Left renal pelvis (tissue), 4 donors: ENCODE measurements around the gene BNC2. TPM values are rescaled to one million over a fixed set of nuclear protein-coding genes. Genes with fewer than 3 reads are reported as not detected.

Experiments used
- DNase-seq, 4 donors: peaks; one replicate each; pipeline ENCODE4 v3.0.0-alpha.2; 2013; ENCODE audit warnings: low read depth in 4 of 4, low spot score in 3 of 4
- polyA plus RNA-seq, 4 donors: library from polyadenylated mRNA; unstranded; fragments of 120-200 nt; gene quantifications; one replicate each; pipeline ENCODE4 v1.2.1, GENCODE V29; 2013; ENCODE audit not compliant: insufficient read length in 4 of 4

Gene BNC2
- polyA plus RNA-seq, 4 donors = 8.2 to 47.7 (median 9.3) TPM

DNA sequence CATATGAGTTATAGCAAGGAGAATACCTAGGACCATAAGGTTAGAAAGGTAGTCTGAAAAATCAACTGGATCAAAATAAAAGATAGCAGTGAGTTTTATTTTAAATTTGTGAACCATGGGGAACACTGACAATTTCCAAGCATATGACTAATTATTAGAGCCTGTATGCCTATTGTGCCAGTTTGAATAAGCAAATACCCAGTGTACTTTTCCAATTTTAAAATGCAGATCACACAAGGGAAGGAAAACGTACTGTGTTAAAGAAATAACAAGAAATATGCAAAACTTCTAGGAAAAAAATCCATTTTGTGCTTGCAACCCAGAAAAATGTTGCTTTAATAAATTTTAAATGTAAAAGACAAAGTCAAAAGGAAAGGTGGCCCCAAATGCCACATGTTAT, 257.4 kb downstream of the BNC2 start:
- DNase-seq = no peak

DNA sequence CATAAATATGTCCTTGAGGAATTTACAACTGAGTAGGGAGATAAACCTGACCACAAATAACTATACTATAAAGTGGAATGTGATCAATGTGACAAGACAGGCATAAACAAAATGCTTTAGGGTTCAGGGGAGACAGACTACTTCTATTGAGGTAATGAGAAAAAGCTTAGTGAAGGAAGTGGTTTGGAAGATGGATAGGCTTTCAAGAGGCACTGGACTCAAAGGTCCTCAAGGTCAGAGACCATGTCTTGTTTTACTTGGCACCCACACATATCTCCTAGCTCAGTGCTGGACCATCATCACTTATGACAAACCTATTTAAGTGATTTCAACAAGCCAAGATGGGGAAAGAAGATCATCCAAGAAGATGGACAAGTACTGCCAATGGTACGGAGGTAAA, 257.8 kb downstream of the BNC2 start:
- DNase-seq = no peak

DNA sequence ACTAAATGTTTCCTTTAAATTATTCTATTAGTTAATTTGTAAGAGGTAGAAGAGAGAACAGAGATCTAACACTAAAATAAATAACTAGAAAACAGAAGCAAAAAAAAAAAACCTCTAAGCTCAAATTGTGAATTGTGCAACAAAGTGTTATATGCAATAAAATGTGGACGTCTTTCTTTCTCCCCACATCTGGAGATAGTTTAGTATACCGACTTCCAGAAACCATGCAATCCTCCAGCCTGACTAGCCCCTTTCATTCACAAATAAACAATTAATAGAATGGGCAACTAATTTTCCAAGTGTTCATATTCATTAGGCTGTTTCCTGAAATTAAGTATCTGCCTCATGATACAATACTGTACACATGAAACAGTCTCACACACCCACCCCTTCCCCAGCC, 258.5 kb downstream of the BNC2 start:
- DNase-seq = no peak

DNA sequence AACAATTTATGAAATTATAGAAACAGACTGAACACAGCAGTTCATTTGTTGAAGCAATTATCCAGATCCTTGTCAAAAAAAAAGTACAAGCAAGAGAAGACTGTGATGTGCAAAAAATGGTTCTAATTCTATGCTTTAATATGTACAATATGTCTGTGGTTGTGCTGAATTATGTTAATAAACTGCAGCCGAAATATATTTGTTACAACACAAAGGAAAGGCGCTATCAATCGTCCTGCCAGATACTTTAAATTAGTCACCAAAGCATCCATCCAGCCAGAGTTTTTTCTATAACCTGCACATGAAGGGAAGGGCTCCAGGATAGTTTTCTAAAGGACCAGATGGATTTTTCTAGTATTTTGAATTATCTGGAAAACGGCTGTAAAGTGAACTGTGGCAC, 259.5 kb downstream of the BNC2 start:
- DNase-seq = no peak

DNA sequence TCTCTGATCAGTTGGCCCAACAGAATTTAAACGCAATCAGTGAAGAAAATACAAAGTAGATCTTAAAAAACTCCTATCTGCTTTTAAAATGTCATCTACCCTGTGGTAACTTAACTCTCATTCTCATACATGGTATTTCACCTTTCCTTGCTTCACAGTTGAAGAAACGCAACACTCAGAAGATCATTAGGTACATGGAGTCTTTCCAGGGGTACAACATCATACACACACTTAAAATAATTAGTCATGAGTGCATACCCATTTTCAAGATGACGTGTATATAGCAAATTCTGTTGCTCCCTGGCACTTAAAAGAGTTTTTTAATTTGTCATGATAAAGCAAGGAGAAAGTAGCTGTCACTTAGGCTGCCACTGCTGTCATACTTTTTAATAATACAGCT, 259.9 kb downstream of the BNC2 start:
- DNase-seq = no peak

DNA sequence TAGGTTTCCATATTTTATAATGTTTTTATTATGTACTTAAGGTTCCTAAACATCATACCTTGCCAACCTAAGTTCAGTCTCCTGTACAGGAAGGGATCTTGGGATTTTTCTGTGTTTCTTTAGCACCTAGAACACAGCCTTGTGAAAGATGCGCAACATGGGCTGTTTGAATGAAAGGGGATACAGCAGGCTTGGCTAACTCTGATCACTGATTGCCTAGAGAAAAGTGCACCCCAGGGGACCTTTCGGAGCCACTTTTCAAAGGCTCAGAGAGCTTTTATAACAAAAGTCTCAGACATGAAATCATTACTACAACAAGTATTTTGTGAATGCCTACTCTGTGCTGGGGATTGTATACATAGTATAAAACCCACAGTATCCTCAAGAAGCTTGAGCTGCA, 261.6 kb downstream of the BNC2 start:
- DNase-seq = no peak

DNA sequence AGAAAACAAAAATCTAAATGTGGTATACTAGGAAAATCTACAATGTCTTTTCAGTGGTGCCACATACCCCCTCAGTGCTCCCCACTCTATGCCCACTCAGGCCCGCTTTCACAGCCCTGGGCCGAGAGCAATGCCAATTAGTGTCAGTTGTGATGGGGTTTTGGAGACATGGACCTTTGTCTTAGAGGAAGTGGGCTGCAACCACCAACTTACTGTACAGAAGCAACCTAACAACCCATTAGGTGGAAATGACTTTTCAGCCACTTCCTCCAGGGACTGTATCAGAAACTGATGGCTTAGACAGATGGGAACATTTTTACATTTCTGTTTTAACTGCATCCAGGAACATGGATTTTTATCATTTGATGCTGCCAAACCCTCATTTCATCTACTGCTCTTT, 268.0 kb downstream of the BNC2 start:
- no peak for DNase-seq

DNA sequence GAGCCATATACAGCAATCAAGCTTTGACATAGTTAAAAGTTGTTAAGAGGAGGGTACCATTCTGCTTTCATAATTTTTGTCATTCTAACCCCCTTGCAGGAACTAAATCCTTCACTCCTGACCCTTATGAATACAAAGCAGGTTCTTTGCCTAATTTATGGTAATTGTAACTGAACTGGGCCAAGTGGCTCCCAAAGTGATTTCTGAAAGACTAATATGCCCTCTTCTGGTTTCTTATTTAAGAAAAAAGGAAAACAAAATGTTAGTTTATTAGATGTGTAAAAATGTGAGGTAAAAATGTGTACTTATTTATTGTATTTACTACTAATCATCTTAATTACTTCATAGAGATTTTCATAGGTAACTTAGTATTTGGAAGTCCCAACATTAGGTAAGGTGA, 268.5 kb downstream of the BNC2 start:
- DNase-seq = no peak

DNA sequence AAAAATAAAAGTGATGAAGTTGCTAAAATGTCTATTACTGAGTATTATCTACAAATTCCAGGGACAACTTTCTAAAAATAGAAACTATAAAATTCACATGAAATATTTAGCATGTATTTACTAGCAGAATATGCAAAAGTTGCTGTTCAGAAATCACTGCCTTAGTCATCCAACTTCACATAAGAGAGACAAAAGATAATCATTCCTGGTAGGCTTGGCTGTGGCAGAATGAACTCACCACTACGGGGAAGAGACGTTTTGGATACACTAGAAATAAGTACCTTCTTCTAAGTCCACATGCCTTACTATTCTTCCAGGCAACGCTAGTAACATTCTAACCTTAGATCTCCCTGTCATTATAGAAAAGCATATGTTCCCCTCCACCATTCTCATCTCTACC, 272.2 kb downstream of the BNC2 start:
- no peak for DNase-seq

DNA sequence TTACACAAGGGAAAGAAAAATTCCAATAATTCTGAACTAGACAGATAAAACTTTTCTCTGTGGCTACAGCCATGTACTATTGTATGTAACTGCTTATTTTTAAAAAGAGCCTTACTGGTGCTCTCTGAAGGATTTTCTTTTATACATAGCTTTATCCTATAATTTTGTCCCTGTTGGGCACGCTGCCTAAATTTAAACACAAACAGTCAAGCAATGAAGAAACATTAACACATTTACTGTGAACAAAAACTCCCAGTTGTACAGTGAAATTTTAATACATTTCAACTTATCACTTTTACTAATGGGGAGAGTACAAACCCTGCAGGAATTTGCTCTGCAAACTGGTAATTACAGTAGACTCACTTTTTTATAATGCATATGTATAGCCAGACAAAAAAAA, 273.3 kb downstream of the BNC2 start:
- DNase-seq = no peak

DNA sequence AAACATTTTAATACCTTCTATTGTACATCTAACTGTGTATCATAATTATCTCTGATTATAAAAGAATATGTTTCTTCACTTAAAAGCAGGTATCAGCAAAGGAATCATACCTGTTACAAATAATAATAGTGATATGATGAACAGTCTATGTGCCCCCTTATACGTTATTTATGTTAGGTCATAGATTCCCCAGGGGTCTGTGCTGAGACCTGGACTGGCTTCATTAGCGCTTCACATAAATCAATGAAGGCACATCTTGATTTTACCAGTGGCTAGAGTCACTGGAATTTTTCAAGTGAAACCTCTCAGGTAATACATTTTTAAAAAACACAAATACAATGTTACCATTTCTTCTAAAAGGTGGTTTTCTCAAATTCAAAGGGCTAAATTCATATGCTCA, 275.2 kb downstream of the BNC2 start:
- no peak for DNase-seq

DNA sequence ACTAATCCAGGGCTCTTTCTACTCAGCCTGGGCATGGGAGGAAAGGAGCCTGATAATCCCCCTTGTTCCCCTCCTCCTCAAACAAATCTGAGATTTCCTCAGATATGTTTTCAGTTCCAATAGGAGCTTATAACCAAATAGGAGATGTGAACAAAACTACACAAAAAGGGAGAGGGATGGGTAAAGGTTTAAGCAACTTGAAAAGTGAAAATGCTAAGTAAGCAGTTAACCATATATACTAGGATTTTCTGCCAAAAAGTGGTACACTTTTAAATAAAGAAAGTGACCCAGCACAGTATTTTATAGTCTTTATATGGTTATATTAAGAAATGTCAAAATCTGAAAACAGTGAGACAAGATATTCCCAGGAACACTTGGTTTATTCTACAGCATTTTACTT, 275.7 kb downstream of the BNC2 start:
- no peak for DNase-seq

DNA sequence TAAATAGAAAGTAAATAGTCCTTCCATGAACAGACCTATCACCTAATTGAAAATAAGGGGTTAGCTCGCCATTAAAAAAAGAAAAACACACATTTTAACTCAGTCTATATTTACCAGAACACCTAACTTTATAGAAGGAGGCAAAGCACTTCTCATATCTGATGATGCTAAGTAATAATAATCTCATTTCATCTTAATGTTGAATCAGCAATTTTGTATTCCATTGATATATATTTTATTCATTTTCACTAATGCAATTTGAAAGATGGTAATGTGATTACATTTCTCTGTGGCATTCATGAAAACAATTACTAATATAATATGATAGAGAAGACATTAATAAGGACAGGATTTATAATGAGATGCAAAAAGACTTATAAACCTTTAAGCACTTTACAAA, 276.7 kb downstream of the BNC2 start:
- no peak for DNase-seq

DNA sequence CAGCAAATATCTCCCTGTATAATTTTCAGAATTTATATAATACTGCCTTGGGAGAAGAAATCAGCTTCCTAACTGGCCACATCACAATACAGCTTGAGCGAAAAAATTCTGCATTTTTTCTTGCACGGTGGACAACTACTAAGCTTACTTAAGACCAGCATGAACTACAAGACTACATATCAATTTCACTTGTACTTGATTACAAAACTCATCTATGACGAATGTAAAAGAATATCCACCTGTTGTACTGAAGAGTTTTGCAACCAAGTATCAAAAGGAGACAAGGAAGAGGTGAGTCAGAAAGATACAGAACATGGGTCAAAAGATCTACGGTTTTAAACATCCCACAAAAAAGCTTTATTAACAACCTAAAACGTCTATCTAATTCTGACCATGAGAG, 279.4 kb downstream of the BNC2 start:
- no peak for DNase-seq

DNA sequence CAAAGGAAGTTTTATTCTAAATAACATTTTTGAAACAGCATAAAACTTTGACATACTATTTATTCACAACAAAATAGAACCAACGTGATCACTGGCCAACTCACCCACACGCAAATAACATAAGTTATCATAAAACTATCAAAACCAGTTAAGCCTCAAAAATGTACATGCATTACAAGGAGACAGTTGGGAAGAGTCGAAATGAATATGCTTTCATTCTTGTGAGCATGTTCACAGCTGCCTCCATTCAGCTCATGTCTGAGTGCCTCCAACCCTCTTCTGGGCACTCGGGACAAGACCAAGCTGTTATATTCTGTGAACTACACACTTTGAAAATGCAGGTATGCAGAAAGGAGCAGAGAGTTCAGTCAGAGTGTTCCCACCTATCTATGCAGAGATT, 284.9 kb downstream of the BNC2 start:
- DNase-seq = no peak

DNA sequence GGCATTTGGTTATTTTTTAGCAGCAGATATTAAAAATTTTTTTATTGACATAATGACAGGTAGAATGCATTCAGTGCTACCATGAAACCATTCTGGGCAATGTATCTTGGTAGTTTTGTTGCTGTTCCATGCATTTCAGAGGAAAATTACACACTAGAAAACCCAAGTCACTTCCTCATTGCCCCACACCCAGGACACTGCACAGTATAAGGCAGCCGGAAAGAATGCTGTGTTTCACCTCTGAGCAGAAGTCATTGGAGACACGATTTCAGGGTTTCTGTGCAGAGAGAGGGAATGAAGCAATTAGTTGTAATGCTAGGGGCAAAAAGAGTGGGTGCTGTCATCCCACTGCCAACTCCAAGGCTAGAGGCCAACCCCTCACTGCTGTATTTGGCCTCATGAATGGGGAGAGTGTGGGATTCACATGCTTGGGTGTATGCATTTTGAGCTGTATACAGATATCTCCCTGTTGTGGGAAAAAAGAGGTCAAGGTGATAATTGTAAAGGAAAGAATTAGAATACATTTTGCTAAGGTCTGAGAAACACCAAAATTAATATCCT, 290.5 kb downstream of the BNC2 start:
- DNase-seq = no peak

DNA sequence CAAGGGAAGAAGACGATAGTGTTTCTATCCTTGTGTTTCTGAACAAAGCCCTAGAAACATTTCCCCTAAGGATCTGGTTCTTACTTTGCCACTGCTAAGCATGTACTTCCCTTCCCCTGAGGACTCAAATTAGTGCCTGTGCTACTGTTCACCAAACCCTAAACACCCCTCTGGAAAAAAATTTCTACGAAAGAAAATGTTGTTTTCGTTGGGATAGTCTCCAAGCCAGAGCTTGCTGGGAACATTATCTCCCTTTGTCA, 294.6 kb downstream of the BNC2 start:
- DNase-seq = no peak

DNA sequence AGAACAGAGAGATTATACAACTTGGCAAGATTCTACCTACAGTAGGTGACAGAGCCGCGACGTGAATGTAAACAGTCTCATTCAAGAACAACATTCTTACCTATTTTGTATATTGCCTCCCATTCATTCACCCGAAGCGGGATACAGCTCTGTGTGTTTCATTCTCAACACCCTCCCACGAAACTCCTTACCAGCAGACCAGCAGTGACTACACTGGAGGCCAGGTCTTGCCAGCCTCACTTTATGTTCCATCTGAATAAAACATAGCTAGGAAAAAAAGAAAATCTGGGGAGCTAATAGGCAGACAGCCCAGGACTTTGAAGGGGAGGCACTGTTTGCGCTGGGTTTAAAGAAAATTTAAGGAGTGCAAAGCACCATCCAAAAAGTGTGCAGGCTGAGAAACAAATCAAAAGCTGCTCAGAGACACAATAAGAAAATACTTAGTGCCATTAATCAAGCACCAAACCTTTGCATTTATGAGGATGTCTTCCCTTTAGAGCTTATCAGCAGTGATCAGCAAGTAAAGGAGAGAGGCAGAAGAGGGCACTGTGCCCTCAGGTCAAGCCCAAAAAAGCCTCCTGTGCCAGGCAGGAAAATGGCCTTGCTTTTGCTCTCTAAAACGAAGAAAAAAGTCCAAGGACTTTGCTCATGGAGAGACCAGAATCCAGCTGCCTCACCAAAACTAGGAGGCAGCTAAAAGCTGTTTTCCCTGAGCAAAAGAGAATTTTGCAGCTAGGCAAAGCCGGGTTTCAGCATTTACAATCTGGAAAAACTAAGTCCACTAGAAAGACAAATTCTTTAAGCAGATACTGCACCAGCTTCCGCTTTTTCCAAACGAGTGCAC, 295.1 kb downstream of the BNC2 start:
- DNase-seq = no peak

DNA sequence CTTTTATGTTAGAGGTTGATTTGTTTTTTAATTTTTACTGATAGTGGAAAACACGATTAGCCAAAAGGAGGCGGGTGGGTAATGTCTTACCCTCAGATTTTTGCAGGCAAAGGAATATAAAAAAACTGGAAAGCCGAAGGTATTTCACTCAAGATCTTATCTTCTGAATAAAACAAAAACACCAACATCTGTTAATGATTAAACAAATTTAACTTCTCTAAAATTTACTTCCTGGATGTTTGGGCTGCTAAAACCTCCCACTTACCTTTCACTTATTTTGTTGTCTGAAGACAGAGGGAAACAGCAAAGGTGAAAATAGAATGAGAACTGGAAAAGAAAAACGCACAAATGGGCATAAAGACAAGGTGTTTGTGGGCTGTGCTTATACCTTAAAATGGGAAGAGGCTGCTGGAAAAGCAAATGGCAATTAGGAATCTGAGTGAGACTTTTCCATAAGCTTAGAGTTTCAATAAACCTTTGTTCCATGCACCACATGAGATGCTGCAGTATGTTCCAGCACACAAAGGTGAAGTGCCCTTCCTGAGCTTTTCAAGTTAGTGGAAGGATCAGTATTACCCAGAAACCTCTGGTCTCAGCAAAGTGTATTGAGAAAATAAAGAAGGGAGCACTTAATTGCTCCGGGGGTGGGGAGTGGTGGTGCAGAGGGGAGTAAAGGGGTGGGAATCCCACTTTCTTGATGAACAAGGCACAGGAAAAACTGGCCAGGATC, 298.3 kb downstream of the BNC2 start:
- no peak for DNase-seq

DNA sequence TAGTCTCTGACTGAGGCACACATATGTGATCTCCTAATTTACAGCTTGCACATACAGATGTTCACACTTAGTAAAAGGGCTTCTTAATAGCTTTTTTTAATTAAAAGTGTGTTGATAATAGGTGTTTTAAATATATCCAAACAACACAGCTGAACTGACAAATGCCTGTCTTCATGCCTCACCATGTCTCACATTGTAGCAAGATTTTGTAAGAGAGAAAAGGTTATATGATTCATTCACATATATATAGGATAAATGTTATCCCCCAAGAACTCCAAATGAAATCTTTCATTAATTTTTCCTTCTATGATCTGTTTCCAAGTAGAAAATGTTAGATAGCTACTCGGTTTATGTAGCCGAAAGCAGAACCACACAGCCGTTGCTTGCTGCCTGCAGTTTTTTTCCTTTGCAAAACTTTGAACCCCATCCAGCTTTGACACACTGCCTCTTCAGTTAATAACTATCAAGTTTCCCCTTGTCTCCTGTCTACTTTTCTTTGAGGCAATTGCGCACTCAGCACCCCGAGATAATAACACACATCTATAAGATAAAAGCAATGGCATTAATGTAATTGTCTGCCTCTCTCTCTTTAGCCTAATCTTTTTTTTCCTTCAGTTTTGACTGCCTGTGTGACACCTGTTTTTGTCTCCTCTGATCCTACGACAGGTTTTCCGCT, 299.2 kb downstream of the BNC2 start:
- no peak for DNase-seq

DNA sequence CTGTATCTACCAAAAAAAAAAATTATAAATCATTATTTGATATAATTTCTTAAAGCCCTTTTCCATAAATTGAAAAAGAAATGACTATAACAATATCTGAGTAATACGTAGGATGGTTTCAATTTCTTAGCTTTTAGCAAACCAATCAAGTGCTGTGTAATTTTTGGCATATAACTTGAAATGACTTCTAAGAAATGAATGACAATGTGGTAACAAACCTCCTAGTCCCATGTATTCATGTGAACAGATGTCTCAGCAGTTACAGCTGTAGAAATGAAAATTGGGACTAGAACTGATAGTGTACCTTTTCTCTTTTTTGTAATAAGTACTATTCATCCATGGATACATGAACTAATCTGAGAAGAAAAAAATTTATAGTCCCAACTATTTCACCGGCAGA, 307.0 kb downstream of the BNC2 start:
- DNase-seq = no peak

DNA sequence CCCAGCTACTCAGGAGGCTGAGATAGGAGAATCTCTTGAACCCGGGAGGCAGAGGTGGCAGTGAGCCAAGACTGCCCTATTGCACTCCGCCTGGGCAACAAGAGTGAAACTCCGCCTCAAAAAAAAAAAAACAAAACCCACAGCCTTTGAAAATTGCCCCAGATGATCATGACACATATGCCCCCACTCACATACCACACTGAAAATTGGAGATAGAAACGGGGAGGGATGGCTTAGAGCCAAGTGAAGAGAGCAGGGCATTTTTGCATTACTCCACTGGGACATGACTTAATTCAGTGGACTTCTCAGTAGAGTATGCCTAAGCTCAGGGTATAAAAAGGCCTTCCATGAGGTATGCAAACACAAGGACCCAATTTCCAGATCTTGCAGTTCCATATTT, 309.3 kb downstream of the BNC2 start:
- DNase-seq = no peak
